A673 (cell line): Measurements from ENCODE around the gene LDB3. TPM values are rescaled to one million over a fixed set of nuclear protein-coding genes. Genes with fewer than 3 reads are reported as not detected.

Source experiments
- BruUV-seq: library from RNA; stranded (reverse); fragments of 400-500 nt; replicated peaks from 2 replicates; lab custom pipeline; 2021; lab: Mats Ljungman, UMichigan
- CTCF ChIA-PET: fragments of 300-600 bp; sonication (Branson Sonifier 250); formaldehyde crosslinking; loops from one replicate; lab custom pipeline; 2022; ENCODE audit warnings: antibody characterized with exemption; lab: Charles Lee
- POLR2A ChIA-PET: fragments of 300-600 bp; sonication (Branson Sonifier 250); formaldehyde crosslinking; loops from one replicate; lab custom pipeline; 2022; ENCODE audit warnings: antibody characterized with exemption; ENCODE audit not compliant: low non-redundant PET; lab: Charles Lee
- DNase-seq: peaks from one replicate; pipeline ENCODE4 v3.0.0-alpha.2; 2015; ENCODE audit warnings: low spot score
- H3K27ac ChIP-seq: fragments of 200-600 bp; sonication (generic); 2 replicates; pipeline ENCODE4 v1.5.1; 2016; ENCODE audit warnings: mixed run types, low read depth, mild to moderate bottlenecking, mixed read lengths, antibody characterized with exemption, low read length; ENCODE audit not compliant: poor library complexity, severe bottlenecking
- H3K27me3 ChIP-seq: fragments of 200-600 bp; sonication (generic); replicated peaks from 2 replicates; pipeline ENCODE4 v1.6.1; 2017; ENCODE audit warnings: mixed run types, low read depth, mild to moderate bottlenecking, mixed read lengths, antibody characterized with exemption, low read length; ENCODE audit not compliant: insufficient read depth, poor library complexity
- H3K36me3 ChIP-seq: fragments of 200-600 bp; sonication (generic); 2 replicates; pipeline ENCODE4 v1.6.1; 2016; ENCODE audit warnings: mixed run types, mild to moderate bottlenecking, mixed read lengths, antibody characterized with exemption, low read length; ENCODE audit not compliant: insufficient read depth, poor library complexity, severe bottlenecking
- H3K4me1 ChIP-seq: fragments of 200-600 bp; sonication (generic); 2 replicates; pipeline ENCODE4 v1.6.1; 2017; ENCODE audit warnings: mixed run types, mild to moderate bottlenecking, mixed read lengths, antibody characterized with exemption, low read length; ENCODE audit not compliant: insufficient read depth, poor library complexity, severe bottlenecking
- H3K4me3 ChIP-seq: fragments of 200-600 bp; sonication (generic); 2 replicates; pipeline ENCODE4 v1.5.1; 2016; ENCODE audit warnings: low read depth, mixed run types, mild to moderate bottlenecking, mixed read lengths, low read length; ENCODE audit not compliant: poor library complexity, severe bottlenecking
- H3K9me3 ChIP-seq: fragments of 200-600 bp; sonication (generic); 2 replicates; pipeline ENCODE4 v1.6.1; 2016; ENCODE audit warnings: mixed run types, low read depth, mild to moderate bottlenecking, mixed read lengths, antibody characterized with exemption, low read length; ENCODE audit not compliant: poor library complexity, severe bottlenecking
- CTCF ChIP-seq: fragments of 300-800, 200-600 bp; sonication (generic); conservative IDR thresholded peaks from 2 replicates; pipeline ENCODE4 v1.5.1; 2017; ENCODE audit warnings: low read depth, mild to moderate bottlenecking, antibody characterized with exemption, low read length, moderate library complexity, mixed read lengths
- EZH2 ChIP-seq: fragments of 200-600 bp; sonication (generic); IDR thresholded peaks from 2 replicates; pipeline ENCODE4 v1.6.1; 2017; ENCODE audit warnings: borderline replicate concordance, low read depth, mild to moderate bottlenecking, mixed read lengths, antibody characterized with exemption, low read length; ENCODE audit not compliant: poor library complexity, severe bottlenecking
- intact Hi-C: fragments of 100-400 bp; cut with micrococcal nuclease; formaldehyde crosslinking; loops from one replicate; pipeline ENCODE4 v1.10.0; 2022; ENCODE audit not compliant: unreplicated experiment
- total RNA-seq: library from RNA; stranded (reverse); gene quantifications from 2 replicates; pipeline ENCODE4 v1.2.3, GENCODE V29; 2021

LDB3 gene
- total RNA-seq, 1 experiment from 2014 or later = 0.34 TPM

- DNase-seq = peak; percentile 95
- TF ChIP-seq CTCF (peak; percentile 78), EZH2 (no peak)
- Histone ChIP-seq H3K4me3 (peak overlapping the region; percentile 64), H3K9me3 (no peaks in the 10 kb centered on the region), H3K27me3 (no peaks in the 10 kb centered on the region), H3K27ac (peak overlapping the region; percentile 90), H3K36me3 (no peaks in the 10 kb centered on the region), H3K4me1 (peaks cover 24% of the 10 kb centered on the region)
- ChIA-PET POLR2A (no interaction called here), CTCF (no interaction called here)
- intact Hi-C loops = loop anchor here (1.0 to 5.0 kb wide), 4 partner anchors 36 to 206 kb away; no protein-coding TSS in a partner anchor
- no TSS peak for BruUV-seq
Measured at GRCh38 chr10:86710987-86711512, 42.7 kb downstream of the LDB3 start.

GRCh38 chr10:86711513-86712316 lies 43.4 kb downstream of the LDB3 start:
- DNase-seq = peak; percentile 68
- POLR2A ChIA-PET = interaction anchor here (0.6 to 0.7 kb wide), 2 partner anchors 88 to 169 kb away, joined by 3 to 4 read pairs; no protein-coding TSS in a partner anchor
- CTCF ChIA-PET = no interaction called here
- Histone ChIP-seq H3K36me3 (no peaks in the 10 kb centered on the region), H3K4me3 (peak overlapping the region; percentile 64), H3K27ac (peak overlapping the region; percentile 90), H3K27me3 (no peaks in the 10 kb centered on the region), H3K9me3 (no peaks in the 10 kb centered on the region), H3K4me1 (peaks cover 24% of the 10 kb centered on the region)
- intact Hi-C loops = loop anchor here (1.0 to 5.0 kb wide), 4 partner anchors 35 to 206 kb away; no protein-coding TSS in a partner anchor
- no TSS peak for BruUV-seq
- no peak for TF ChIP-seq CTCF
- no peak for TF ChIP-seq EZH2

GRCh38 chr10:86712317-86712707 lies 44.0 kb downstream of the LDB3 start:
- TSS peak; percentile 84 for BruUV-seq
- ChIA-PET POLR2A (interaction anchor here (0.6 to 0.7 kb wide), 2 partner anchors 87 to 168 kb away, joined by 3 to 4 read pairs; no protein-coding TSS in a partner anchor), CTCF (interaction anchor here (1.1 kb wide), 1 partner anchor 188 kb away, joined by 3 read pairs; no protein-coding TSS in a partner anchor)
- Histone ChIP-seq H3K4me1 (peaks cover 24% of the 10 kb centered on the region), H3K27ac (peak overlapping the region; percentile 90), H3K36me3 (no peaks in the 10 kb centered on the region), H3K9me3 (no peaks in the 10 kb centered on the region), H3K4me3 (peak overlapping the region; percentile 64), H3K27me3 (no peaks in the 10 kb centered on the region)
- no peak for TF ChIP-seq CTCF
- no peak for TF ChIP-seq EZH2
- intact Hi-C loops = loop anchor here (5.0 kb wide), 2 partner anchors 85 to 205 kb away; no protein-coding TSS in a partner anchor
- no peak for DNase-seq
